Suppressor macrophage (primary cell): ENCODE measurements around the gene RAB43.
A peak's percentile ranks its signal among the peaks of the same experiment; 100 is the strongest.
"Not testable (repeated sequence)": the region's sequence is repeated elsewhere in the genome, so short reads cannot be mapped to it uniquely, and the experiment has no call there.

Experiments used
- DNase-seq, 4 experiments: peaks; one replicate each; pipeline ENCODE4 v3.0.0-alpha.2; 2020 to 2022
- total RNA-seq, 17 experiments: gene quantifications; one replicate each; lab custom pipeline; 2026; ENCODE audit warnings: mixed read lengths in 6 of 17, inconsistent platforms in 3 of 17; lab: John Stamatoyannopoulos, UW

RAB43 gene
- total RNA-seq = 0.81 to 6.0 (median 2.4) reads per million in 17 experiments

GRCh38 chr3:129121792-129122411, at the start of gene RAB43:
Gene RAB43, minus strand, starts transcription at chr3:129121804. Its CDS starts 315 bp downstream, at chr3:129121489.
- DNase-seq = peak; percentile 51 to 85 (median 68)

- no peak for DNase-seq
Measured at GRCh38 chr3:129166579-129167332, 45.2 kb upstream of the RAB43 start.

- DNase-seq = not testable (repeated sequence)
Measured at GRCh38 chr3:129165594-129165993, 44.0 kb upstream of the RAB43 start.

GRCh38 chr3:129164500-129164899, 42.9 kb upstream of the RAB43 start:
- no peak for DNase-seq

GRCh38 chr3:129162729-129163579, 41.4 kb upstream of the RAB43 start:
- DNase-seq = peak in 1 of 4 experiments; percentile 19

GRCh38 chr3:129161860-129162271, 40.3 kb upstream of the RAB43 start:
- DNase-seq = peak; percentile 36 to 64 (median 54)

- peak; percentile 95 to 97 (median 96) for DNase-seq
Measured at GRCh38 chr3:129160891-129161859, 39.6 kb upstream of the RAB43 start, which contains the start of gene ISY1. Gene ISY1, minus strand, starts transcription at chr3:129161063. Its CDS starts 88 bp downstream, at chr3:129160975.

- no peak for DNase-seq
Measured at GRCh38 chr3:129144786-129145185, 23.2 kb upstream of the RAB43 start.

- not testable (repeated sequence) for DNase-seq
Measured at GRCh38 chr3:129141011-129141410, 19.4 kb upstream of the RAB43 start.

GRCh38 chr3:129139911-129140310, 18.3 kb upstream of the RAB43 start:
- DNase-seq = no peak

- not testable (repeated sequence) for DNase-seq
Measured at GRCh38 chr3:129136275-129136674, 14.7 kb upstream of the RAB43 start.

- no peak for DNase-seq
Measured at GRCh38 chr3:129132097-129132866, 10.7 kb upstream of the RAB43 start.

GRCh38 chr3:129131465-129132088, 10.0 kb upstream of the RAB43 start:
- no peak for DNase-seq

- DNase-seq = no peak
Measured at GRCh38 chr3:129130291-129130813, 8.7 kb upstream of the RAB43 start.

- DNase-seq = no peak
Measured at GRCh38 chr3:129128357-129129155, 7.0 kb upstream of the RAB43 start.

- DNase-seq = no peak
Measured at GRCh38 chr3:129126726-129127280, 5.2 kb upstream of the RAB43 start.

- DNase-seq = no peak
Measured at GRCh38 chr3:129123314-129124060, 1.9 kb upstream of the RAB43 start.

- peak; percentile 8 to 44 (median 36) for DNase-seq
Measured at GRCh38 chr3:129122412-129123011, 908 bp upstream of the RAB43 start.
